Measurements from ENCODE around the gene RIMS4. TPM values are rescaled to one million over a fixed set of nuclear protein-coding genes. Genes with fewer than 3 reads are reported as not detected.

The RIMS4 gene
- total RNA-seq, 2 donors from 2014 or later = 1.0 to 61.9 TPM

GRCh38 chr20:44754554-44754953 lies 55.8 kb downstream of the RIMS4 start:
- intact Hi-C loops (cut with DNase I) = no loop called here
- no peak overlapping the region for H3K4me3 ChIP-seq
- H3K9me3 ChIP-seq = no peaks in the 10 kb centered on the region
- no peak for TF ChIP-seq POLR2AphosphoS5 (IDR thresholded peaks at IDR 0.05)
- TF ChIP-seq POLR2A (IDR thresholded peaks at IDR 0.05) = no peak
- no peak for TF ChIP-seq CTCF (IDR thresholded peaks at IDR 0.05)
- no peaks in the 10 kb centered on the region for H3K4me1 ChIP-seq (replicated peaks)
- H3K27me3 ChIP-seq (replicated peaks; ENCODE audit: insufficient read depth) = no peaks in the 10 kb centered on the region
- WGBS = 62% methylated on average over 7 of the region's 7 CpGs
- DNase-seq (ENCODE audit: low spot score) = no peak
- H3K36me3 ChIP-seq = no peaks in the 10 kb centered on the region
- no peak overlapping the region for H3K27ac ChIP-seq

GRCh38 chr20:44752099-44752931 lies 58.0 kb downstream of the RIMS4 start:
- Histone ChIP-seq H3K9me3 (no peaks in the 10 kb centered on the region), H3K27me3 (replicated peaks; ENCODE audit: insufficient read depth) (no peaks in the 10 kb centered on the region), H3K4me1 (replicated peaks) (no peaks in the 10 kb centered on the region), H3K4me3 (no peak overlapping the region), H3K27ac (no peak overlapping the region), H3K36me3 (no peaks in the 10 kb centered on the region)
- intact Hi-C loops (cut with DNase I) = no loop called here
- no peak for DNase-seq (ENCODE audit: low spot score)
- WGBS = 83% methylated on average over 17 of the region's 17 CpGs
- TF ChIP-seq POLR2A (IDR thresholded peaks at IDR 0.05) (no peak), POLR2AphosphoS5 (IDR thresholded peaks at IDR 0.05) (no peak), CTCF (IDR thresholded peaks at IDR 0.05) (no peak)

GRCh38 chr20:44750081-44750805 lies 60.1 kb downstream of the RIMS4 start:
- no peaks in the 10 kb centered on the region for H3K36me3 ChIP-seq
- H3K9me3 ChIP-seq = no peaks in the 10 kb centered on the region
- DNase-seq (ENCODE audit: low spot score) = no peak
- H3K27ac ChIP-seq = no peak overlapping the region
- no peak overlapping the region for H3K4me3 ChIP-seq
- no peaks in the 10 kb centered on the region for H3K27me3 ChIP-seq (replicated peaks; ENCODE audit: insufficient read depth)
- intact Hi-C loops (cut with DNase I) = loop anchor here (1.0 kb wide), 1 partner anchor 118 kb away; no protein-coding TSS in a partner anchor
- WGBS = 57% methylated on average over 58 of the region's 73 CpGs
- H3K4me1 ChIP-seq (replicated peaks) = no peaks in the 10 kb centered on the region
- no peak for TF ChIP-seq POLR2A (IDR thresholded peaks at IDR 0.05)
- TF ChIP-seq CTCF (IDR thresholded peaks at IDR 0.05) = peak in 1 of 4 experiments; percentile 16
- no peak for TF ChIP-seq POLR2AphosphoS5 (IDR thresholded peaks at IDR 0.05)

GRCh38 chr20:44748005-44748370 lies 62.4 kb downstream of the RIMS4 start:
- no peak overlapping the region for H3K27ac ChIP-seq
- 71% methylated on average over 3 of the region's 3 CpGs for WGBS
- H3K4me3 ChIP-seq = no peak overlapping the region
- DNase-seq (ENCODE audit: low spot score) = no peak
- no peaks in the 10 kb centered on the region for H3K27me3 ChIP-seq (replicated peaks; ENCODE audit: insufficient read depth)
- TF ChIP-seq POLR2A (IDR thresholded peaks at IDR 0.05) (no peak), CTCF (IDR thresholded peaks at IDR 0.05) (no peak), POLR2AphosphoS5 (IDR thresholded peaks at IDR 0.05) (no peak)
- no peaks in the 10 kb centered on the region for H3K36me3 ChIP-seq
- no peaks in the 10 kb centered on the region for H3K9me3 ChIP-seq
- intact Hi-C loops (cut with DNase I) = loop anchor here (5.0 kb wide), 1 partner anchor 59 kb away; no protein-coding TSS in a partner anchor
- H3K4me1 ChIP-seq (replicated peaks) = no peaks in the 10 kb centered on the region

All from prostate gland (tissue), 2 donors.